Measurements from ENCODE around the gene TEX35.

Gene TEX35

GRCh38 chr1:178518894-178519293 is 6.0 kb downstream of the TEX35 start:
- no peak for DNase-seq (ENCODE audit: low read depth in 2 of 2)

GRCh38 chr1:178520803-178521202 is 7.9 kb downstream of the TEX35 start:
- no peak for DNase-seq (ENCODE audit: low read depth in 2 of 2)

- no peak for DNase-seq (ENCODE audit: low read depth in 2 of 2)
Measured at GRCh38 chr1:178521241-178521640, 8.3 kb downstream of the TEX35 start.

- no peak for DNase-seq (ENCODE audit: low read depth in 2 of 2)
Measured at GRCh38 chr1:178527117-178527516, 14.2 kb downstream of the TEX35 start.

- no peak for DNase-seq (ENCODE audit: low read depth in 2 of 2)
Measured at GRCh38 chr1:178528228-178528952, 15.5 kb downstream of the TEX35 start.

- DNase-seq (ENCODE audit: low read depth in 2 of 2), result no peak
Measured at GRCh38 chr1:178528953-178529335, 16.0 kb downstream of the TEX35 start.

GRCh38 chr1:178529364-178530036 is 16.6 kb downstream of the TEX35 start:
- no peak for DNase-seq (ENCODE audit: low read depth in 2 of 2)

GRCh38 chr1:178530037-178530402 is 17.1 kb downstream of the TEX35 start:
- DNase-seq (ENCODE audit: low read depth in 2 of 2), result no peak

- DNase-seq (ENCODE audit: low read depth in 2 of 2), result no peak
Measured at GRCh38 chr1:178530502-178530901, 17.6 kb downstream of the TEX35 start.

- no peak for DNase-seq (ENCODE audit: low read depth in 2 of 2)
Measured at GRCh38 chr1:178531887-178532286, 19.0 kb downstream of the TEX35 start.

GRCh38 chr1:178532392-178532791 is 19.5 kb downstream of the TEX35 start:
- peak; percentile 60 to 66 for DNase-seq (ENCODE audit: low read depth in 2 of 2)

- DNase-seq (ENCODE audit: low read depth in 2 of 2), result no peak
Measured at GRCh38 chr1:178533121-178533946, 20.4 kb downstream of the TEX35 start.

GRCh38 chr1:178534137-178534868 is 21.4 kb downstream of the TEX35 start:
- DNase-seq (ENCODE audit: low read depth in 2 of 2), result no peak

- DNase-seq (ENCODE audit: low read depth in 2 of 2), result no peak
Measured at GRCh38 chr1:178536329-178536728, 23.4 kb downstream of the TEX35 start.

- DNase-seq (ENCODE audit: low read depth in 2 of 2), result no peak
Measured at GRCh38 chr1:178536844-178537371, 24.0 kb downstream of the TEX35 start.

GRCh38 chr1:178537382-178538090 is 24.6 kb downstream of the TEX35 start:
- DNase-seq (ENCODE audit: low read depth in 2 of 2), result no peak

- DNase-seq (ENCODE audit: low read depth in 2 of 2), result no peak
Measured at GRCh38 chr1:178538192-178538916, 25.4 kb downstream of the TEX35 start.

GRCh38 chr1:178539291-178539690 is 26.4 kb downstream of the TEX35 start:
- no peak for DNase-seq (ENCODE audit: low read depth in 2 of 2)

GRCh38 chr1:178540204-178540603 is 27.3 kb downstream of the TEX35 start:
- DNase-seq (ENCODE audit: low read depth in 2 of 2), result no peak

- DNase-seq (ENCODE audit: low read depth in 2 of 2), result no peak
Measured at GRCh38 chr1:178540646-178541045, 27.7 kb downstream of the TEX35 start.
